HG02763 (cell line): ENCODE results near the gene UNC5B.

Experiments used
- ATAC-seq: cut with Tn5 transposase; IDR thresholded peaks from one replicate; pipeline ENCODE4 v1.9.1; 2021; ENCODE audit warnings: mild to moderate bottlenecking, moderate library complexity; ENCODE audit not compliant: unreplicated experiment

UNC5B gene

DNA sequence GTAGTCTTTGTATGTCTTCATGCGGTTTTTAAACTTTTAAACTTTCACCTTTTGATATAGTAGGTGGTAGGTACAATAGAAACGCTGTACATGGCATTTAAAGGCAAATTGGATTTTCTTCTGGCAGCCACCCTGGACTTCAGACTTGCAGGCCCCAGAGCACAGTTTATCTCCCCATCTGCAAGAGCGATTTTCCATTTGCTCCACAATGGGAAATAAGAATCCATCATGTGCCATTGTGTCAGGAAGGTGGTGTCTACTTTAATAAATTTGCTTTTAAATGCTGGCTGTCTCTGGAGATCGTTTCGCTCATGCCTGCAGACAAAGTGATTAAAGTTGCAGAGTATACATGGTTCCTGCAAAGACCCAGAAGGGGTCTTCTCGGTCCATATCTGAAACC lies 38.9 kb downstream of the UNC5B start:
- ATAC-seq = no peak

- ATAC-seq = no peak
Measured at GRCh38 chr10:71252220-71252619, 39.9 kb downstream of the UNC5B start.

- ATAC-seq = no peak
Measured at GRCh38 chr10:71253981-71254818, 41.8 kb downstream of the UNC5B start.

DNA sequence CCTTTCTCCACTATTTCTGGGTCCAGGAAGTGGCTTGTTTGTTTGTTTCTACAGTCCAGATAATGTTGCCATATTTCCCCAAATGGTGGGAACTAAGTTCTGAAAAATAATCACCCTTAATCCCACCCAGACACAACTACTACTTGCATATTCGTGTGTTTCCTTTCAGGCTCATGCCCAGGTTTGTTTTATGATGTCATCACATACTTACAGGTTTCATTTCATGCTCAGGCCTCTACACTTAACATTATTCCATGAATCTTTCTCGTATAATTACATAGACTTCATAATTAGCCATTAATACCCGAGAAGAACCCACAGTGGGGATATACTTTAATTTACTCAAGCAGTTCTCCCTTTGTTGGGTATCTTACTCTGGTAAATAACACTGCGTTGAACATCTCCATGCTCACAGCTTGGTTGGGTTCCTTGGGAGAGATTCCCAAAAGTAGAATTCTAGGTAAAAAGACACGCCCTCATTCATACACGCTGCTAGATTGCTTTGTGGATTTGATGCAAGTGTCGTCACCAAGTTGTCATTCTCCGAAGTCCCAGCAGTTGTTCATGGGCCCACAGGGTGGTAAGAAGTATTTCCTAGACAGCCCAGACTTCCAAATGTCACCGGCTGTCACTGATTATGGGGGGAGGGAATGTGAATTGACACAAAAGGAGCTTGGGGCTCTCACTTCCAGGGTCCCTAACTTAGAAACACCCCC lies 42.6 kb downstream of the UNC5B start:
- no peak for ATAC-seq

DNA sequence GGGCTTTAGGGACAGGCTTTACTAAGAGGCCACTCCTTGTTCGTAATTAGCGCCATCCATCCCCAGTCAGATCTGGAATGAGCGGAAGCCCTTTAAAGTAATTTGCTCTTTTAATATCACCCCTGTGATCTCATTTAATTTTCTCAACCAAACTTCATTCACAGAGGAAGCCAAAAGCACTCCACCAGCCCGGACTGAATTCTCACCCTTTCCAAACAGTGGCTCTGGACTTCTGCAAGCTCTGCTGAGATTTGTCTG lies 43.1 kb downstream of the UNC5B start:
- no peak for ATAC-seq

DNA sequence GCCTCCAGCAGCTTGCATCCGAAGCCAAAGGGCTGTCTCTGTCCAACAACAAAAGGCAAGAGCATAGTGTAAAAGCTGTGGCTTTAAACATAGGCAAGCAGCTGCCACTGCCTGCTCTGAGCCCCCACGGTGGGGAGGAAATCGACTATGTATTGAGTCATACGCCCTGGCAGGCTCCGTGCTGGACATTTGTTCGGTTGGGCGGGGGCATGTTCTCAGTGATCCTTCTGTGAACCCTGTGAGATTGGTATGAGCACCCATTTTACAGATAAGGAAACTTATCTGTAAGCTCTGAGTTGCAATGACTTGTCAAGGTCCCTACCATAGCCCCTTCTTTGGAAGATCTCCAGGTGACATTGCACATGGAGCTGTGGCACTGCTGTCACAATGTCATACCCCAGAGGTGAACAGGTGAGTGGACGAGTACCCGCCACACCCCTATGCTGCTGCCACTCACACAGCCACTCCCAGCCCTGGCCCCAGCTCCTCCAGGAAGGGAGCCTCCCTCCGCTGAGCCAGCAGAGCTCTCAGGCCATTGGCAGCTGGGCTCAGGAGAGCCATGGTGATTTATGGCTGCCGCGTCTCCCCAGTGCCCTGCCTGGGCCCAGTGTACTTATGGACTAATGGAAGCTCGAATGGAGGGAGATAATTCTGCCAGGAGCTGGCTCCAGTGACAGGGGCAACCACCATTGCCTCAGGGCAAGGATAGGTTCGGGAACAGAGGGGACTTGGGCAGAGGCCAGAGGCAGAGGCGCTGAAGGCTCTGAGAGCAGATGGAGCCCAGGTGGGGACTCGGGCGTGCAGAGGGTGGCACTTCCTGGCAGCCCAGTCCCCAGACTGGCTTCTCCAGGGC lies 43.7 kb downstream of the UNC5B start:
- ATAC-seq = no peak

- ATAC-seq = no peak
Measured at GRCh38 chr10:71256661-71257318, 44.4 kb downstream of the UNC5B start.

DNA sequence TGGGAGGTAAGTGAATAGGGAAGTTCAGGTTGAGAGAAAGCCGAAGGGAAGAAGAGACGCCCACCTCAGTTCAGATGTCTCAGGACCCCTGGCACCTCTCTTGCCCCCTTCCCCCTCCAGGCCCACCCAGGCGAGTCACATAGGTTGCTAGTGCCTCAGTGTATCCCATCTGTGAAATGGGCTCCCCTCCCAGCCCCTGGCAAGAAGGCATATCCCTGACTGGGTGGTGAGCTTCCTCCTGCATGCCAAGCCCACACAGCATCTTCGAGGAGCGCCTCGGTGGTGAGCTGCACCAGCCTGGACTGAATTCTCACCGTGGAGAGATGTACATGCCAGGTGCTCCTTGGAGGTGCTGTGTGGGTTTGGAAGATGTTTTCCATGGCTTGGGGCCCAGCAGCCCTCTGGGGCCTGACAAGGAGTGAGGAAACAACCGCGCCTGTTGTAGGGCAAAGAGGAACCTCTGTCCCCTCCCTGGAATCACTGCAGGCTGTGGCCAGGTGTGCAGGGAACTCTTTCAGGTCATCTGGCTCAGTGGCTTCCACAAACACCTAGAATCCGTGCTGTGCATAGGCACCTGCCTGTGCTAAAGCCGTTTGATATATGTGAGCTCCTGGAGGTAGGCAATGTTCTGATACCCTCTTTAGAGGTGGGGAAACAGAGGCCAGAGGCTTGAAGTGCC lies 45.1 kb downstream of the UNC5B start:
- no peak for ATAC-seq

- ATAC-seq = no peak
Measured at GRCh38 chr10:71258046-71258445, 45.7 kb downstream of the UNC5B start.

DNA sequence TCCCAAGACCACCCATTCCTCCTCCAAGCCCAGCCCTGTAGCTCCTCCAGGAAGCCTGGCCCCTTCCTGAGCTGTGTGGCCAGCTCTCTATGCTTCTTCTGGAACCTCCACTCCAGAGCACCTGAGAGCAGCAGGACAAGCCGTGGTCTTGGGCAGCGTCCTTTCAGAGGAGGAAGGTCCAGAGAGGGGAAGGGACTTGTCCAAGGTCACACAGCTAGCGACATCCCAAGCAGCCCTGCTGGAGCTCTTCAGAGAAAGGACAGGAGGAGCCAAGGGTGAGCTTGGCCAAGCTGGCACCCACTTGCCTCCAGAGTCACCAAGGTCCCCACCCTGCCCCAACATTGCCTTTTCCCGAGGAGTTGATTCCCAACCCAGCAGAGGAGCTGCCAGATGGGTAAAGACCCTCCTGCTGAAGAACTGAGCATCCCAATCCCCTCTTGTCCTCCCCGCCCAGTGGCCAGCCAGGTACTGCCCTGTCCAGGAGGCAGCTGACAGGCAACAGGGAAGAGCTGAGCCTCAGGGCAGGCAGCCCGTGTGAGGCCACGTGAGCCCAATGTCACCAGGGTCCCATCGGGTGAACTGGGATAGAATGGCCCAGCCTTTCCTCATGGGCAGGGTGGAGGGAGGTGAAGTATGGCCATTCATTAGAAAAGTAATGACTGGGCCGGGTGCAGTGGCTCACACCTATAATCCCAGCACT lies 46.2 kb downstream of the UNC5B start:
- ATAC-seq = no peak

DNA sequence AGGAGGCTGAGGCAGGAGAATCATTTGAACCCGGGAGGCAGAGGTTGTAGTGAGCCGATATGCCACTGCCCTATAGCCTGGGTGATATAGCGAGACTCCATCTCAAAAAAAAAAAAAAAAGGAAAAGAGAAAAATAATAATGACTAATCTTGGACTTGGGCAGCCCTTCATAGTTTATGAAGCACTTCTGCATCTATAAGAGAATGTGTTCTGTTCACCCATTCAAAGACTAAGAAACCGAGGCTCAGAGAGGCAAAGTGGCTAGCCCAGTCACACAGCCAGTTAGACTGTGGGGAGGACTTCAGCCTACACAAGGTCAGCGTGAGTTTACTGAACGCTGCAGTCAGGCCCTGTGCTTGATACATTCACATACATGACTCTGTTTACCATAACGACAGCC lies 46.9 kb downstream of the UNC5B start:
- ATAC-seq = no peak

- ATAC-seq = no peak
Measured at GRCh38 chr10:71259815-71260501, 47.6 kb downstream of the UNC5B start.

- ATAC-seq = no peak
Measured at GRCh38 chr10:71260622-71261325, 48.4 kb downstream of the UNC5B start.

GRCh38 chr10:71262027-71262426 lies 49.7 kb downstream of the UNC5B start:
- ATAC-seq = no peak

DNA sequence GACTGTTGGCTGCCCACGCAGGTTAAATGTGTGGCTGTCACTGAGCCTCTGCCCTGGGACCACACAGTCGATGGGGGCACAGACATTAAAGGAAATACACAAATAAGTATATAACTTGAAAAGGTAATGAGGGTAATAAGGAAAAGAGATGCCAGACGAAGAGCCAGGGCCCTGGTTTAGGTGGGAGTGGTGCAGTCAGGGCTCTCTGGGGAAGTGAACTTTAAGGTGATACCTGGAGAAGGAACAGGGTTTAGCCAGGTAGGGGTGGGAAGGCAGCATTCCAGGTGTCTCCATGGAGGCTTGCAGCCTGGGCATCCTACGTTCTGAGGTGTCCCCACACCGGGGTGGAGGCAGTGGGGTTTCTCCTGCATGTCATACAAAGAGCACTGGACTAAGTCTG lies 50.4 kb downstream of the UNC5B start:
- ATAC-seq = no peak

GRCh38 chr10:71263376-71263775 lies 51.0 kb downstream of the UNC5B start:
- no peak for ATAC-seq

DNA sequence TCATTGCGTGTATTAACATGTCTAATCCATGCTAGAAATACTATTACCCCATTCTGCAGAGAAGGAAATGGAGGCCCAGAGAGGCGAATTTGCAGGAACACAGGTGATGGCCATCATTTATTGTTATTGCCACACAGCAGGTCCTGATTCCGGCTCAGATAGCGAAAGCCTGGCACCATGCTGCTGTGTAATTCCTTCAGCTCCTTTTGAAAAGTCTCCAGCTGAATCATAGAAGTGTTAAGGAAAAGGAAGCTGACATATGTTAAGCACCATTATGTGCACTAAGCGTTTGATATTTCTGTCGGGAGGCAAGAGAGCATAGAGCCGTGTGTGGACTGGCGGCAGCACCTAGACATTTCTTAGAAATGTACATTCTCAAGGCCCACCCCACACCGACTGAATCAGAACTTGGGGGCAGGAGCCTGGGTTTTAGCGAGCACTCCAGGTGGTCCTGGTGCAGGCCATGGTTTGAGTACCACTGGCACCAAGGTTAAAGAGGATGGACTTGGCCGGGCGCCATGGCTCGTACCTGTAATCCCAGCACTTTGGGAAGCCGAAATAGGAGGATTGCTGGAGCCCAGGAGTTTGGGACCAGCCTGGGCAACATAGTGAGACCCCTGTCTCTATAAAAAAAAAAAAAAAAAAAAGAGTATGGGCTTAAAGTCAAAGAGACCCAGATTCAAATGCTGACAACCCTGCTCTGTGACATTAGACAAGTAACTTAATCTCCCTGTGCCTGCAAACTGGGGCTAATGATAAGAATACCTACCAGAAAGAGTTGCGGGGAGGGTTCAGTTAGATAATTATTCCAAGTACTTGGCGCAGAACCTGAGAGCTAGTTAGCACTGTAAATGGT lies 52.2 kb downstream of the UNC5B start:
- no peak for ATAC-seq

GRCh38 chr10:71265201-71265575 lies 52.8 kb downstream of the UNC5B start:
- no peak for ATAC-seq
